GM12878 (cell line): ENCODE data around the gene SLC6A8. TPM values are rescaled to one million over a fixed set of nuclear protein-coding genes. Genes with fewer than 3 reads are reported as not detected.

ENCODE experiments used
- ATAC-seq: fragments of 200-7000 bp; cut with Tn5 transposase; 3 replicates; pipeline ENCODE4 v1.9.1; 2020; ENCODE audit warnings: mild to moderate bottlenecking, moderate library complexity
- BruUV-seq: library from RNA; stranded (reverse); fragments of 400-500 nt; replicated peaks from 2 replicates; lab custom pipeline; 2021; lab: Mats Ljungman, UMichigan
- CTCF ChIA-PET: fragments of 300-600 bp; sonication (Branson Sonifier 250); formaldehyde crosslinking; extraction: SDS; loops from one replicate; lab custom pipeline; 2021; ENCODE audit warnings: inconsistent platforms; lab: Yijun Ruan, JAX
- POLR2A ChIA-PET: fragments of 350-600 bp; formaldehyde crosslinking; extraction: SDS; loops from one replicate; lab custom pipeline; 2021; ENCODE audit warnings: inconsistent platforms; lab: Charles Lee
- RAD21 ChIA-PET: fragments of 300-600 bp; sonication (Branson Sonifier 250); formaldehyde crosslinking; loops from one replicate; lab custom pipeline; 2023; ENCODE audit warnings: antibody characterized with exemption; ENCODE audit not compliant: unreplicated experiment; lab: Charles Lee
- SMC1A ChIA-PET: fragments of 300-600 bp; sonication (Branson Sonifier 250); formaldehyde crosslinking; loops from one replicate; lab custom pipeline; 2023; ENCODE audit not compliant: unreplicated experiment, uncharacterized antibody; lab: Charles Lee
- DNase-seq: peaks from one replicate; pipeline ENCODE4 v3.0.0-alpha.2; 2011; ENCODE audit warnings: low read depth, low spot score
- FAIRE-seq: peaks from 3 replicates; lab custom pipeline; 2011; peaks lifted over from hg19 to GRCh38; lab: Jason Lieb, UNC
- H2AFZ ChIP-seq: 2 replicates; pipeline ENCODE4 v1.6.0; 2011; ENCODE audit warnings: low read depth, low read length, control low read depth; ENCODE audit not compliant: control insufficient read depth
- H3K27ac ChIP-seq: 2 replicates; pipeline ENCODE4 v1.5.1; 2011; ENCODE audit warnings: control low read depth; ENCODE audit not compliant: control insufficient read depth, insufficient read depth
- H3K27me3 ChIP-seq, 2 experiments: replicated peaks in 1 of 2; 2 replicates each; pipeline versions ENCODE4 v1.6.0 to v1.6.1; 2011; ENCODE audit warnings: low read length in 1 of 2; ENCODE audit not compliant: control insufficient read depth in 2 of 2, insufficient read depth in 2 of 2
- H3K36me3 ChIP-seq, 2 experiments: 2 replicates each; pipeline ENCODE4 v1.5.1; 2011; ENCODE audit warnings: low read length in 1 of 2; ENCODE audit not compliant: control insufficient read depth in 2 of 2, insufficient read depth in 2 of 2
- H3K4me1 ChIP-seq: 2 replicates; pipeline ENCODE4 v1.6.1; 2011; ENCODE audit warnings: mild to moderate bottlenecking, low read length, moderate library complexity, mixed read lengths; ENCODE audit not compliant: control insufficient read depth, insufficient read depth
- H3K4me2 ChIP-seq: 2 replicates; pipeline ENCODE4 v1.6.0; 2011; ENCODE audit warnings: control low read depth; ENCODE audit not compliant: control insufficient read depth, insufficient read depth
- H3K4me3 ChIP-seq: fragments of 200-600 bp; sonication (generic); 2 replicates; pipeline ENCODE4 v1.5.1; 2016
- H3K79me2 ChIP-seq: 2 replicates; pipeline ENCODE4 v1.6.0; 2011; ENCODE audit warnings: low read length; ENCODE audit not compliant: control insufficient read depth, insufficient read depth
- H3K9ac ChIP-seq: 2 replicates; pipeline ENCODE4 v1.8.0; 2011; ENCODE audit warnings: low read length, control low read depth, mixed read lengths; ENCODE audit not compliant: control insufficient read depth, insufficient read depth
- H3K9me3 ChIP-seq: replicated peaks from 3 replicates; pipeline ENCODE4 v1.5.1; 2011; ENCODE audit warnings: mild to moderate bottlenecking, low read length; ENCODE audit not compliant: control insufficient read depth, insufficient read depth
- H4K20me1 ChIP-seq: 2 replicates; pipeline ENCODE4 v1.6.0; 2011; ENCODE audit not compliant: control insufficient read depth, insufficient read depth
- E2F8 ChIP-seq: fragments of 450-650 bp; IDR thresholded peaks from 2 replicates; pipeline ENCODE4 v1.6.1; 2018; ENCODE audit warnings: mild to moderate bottlenecking, low read depth, moderate library complexity; ENCODE audit not compliant: partially characterized antibody
- NFXL1 ChIP-seq: fragments of 450-650 bp; IDR thresholded peaks from 2 replicates; pipeline ENCODE4 v1.6.1; 2017; ENCODE audit warnings: antibody characterized with exemption, mild to moderate bottlenecking, borderline replicate concordance
- RAD21 ChIP-seq: IDR thresholded peaks from 2 replicates; pipeline ENCODE4 v1.6.1; 2011; ENCODE audit warnings: mild to moderate bottlenecking, low read depth, low read length, moderate library complexity; ENCODE audit not compliant: insufficient read depth
- SMC3 ChIP-seq: IDR thresholded peaks from 2 replicates; pipeline ENCODE4 v1.6.1; 2011; ENCODE audit warnings: low read length, improper control_type of control experiment, borderline replicate concordance
- YY1 ChIP-seq: IDR thresholded peaks from 2 replicates; pipeline ENCODE4 v1.6.1; 2011; ENCODE audit warnings: low read depth, mild to moderate bottlenecking, low read length
- WGBS: methylation state at CpG from one replicate; pipeline ENCODE4 v1.1.6; 2016; ENCODE audit warnings: low lambda C conversion rate; ENCODE audit not compliant: insufficient replicate concordance, insufficient coverage; ENCODE audit errors: missing lambda C conversion rate; 5-methylcytosine and 5-hydroxymethylcytosine counted together
- in situ Hi-C: fragments of 300-500 bp; cut with MboI; formaldehyde crosslinking; loops from 9 replicates; pipeline ENCODE4 v1.14.3; 2018; ENCODE audit warnings: mixed read lengths
- intact Hi-C: fragments of 100-400 bp; cut with micrococcal nuclease; formaldehyde crosslinking; loops from one replicate; pipeline ENCODE4 v1.14.2; 2022; ENCODE audit not compliant: unreplicated experiment
- polyA plus RNA-seq, 11 experiments: library from polyadenylated mRNA; depleted of rRNA in 4 of 11; unstranded in 6 of 11; stranded (reverse) in 5 of 11; fragments of >200 nt; fragmentation: Nextera tagmentation in 4 of 11; fragmentation: Illumina TruSeq in 1 of 11; extraction: Ambion mirVana in 4 of 11; extraction: Trizol in 1 of 11; gene quantifications; 1 replicate in 1 of 11; 2 replicates in 10 of 11; pipeline versions ENCODE4 v1.2.1 to v1.2.3, GENCODE V29; 2011 to 2016; ENCODE audit warnings: inconsistent platforms in 2 of 11, missing spikeins in 2 of 11, low read depth in 1 of 11
- total RNA-seq, 4 experiments: library from RNA; depleted of rRNA in 3 of 4; stranded (reverse); fragments of >200 nt in 3 of 4; fragmentation: Illumina TruSeq in 1 of 4; extraction: Trizol in 1 of 4; gene quantifications; 2 replicates each; pipeline versions ENCODE4 v1.2.1 to v1.2.3, GENCODE V29; 2013 to 2021
- TF ChIP-seq, protein P1 (sequence below), 3 experiments: IDR thresholded peaks in 2 of 3; conservative IDR thresholded peaks in 1 of 3; 2 replicates each; pipeline ENCODE4 v1.5.1; 2011; ENCODE audit warnings: low read depth in 3 of 3, low read length in 3 of 3, mild to moderate bottlenecking in 3 of 3, control low read depth in 2 of 3, moderate library complexity in 2 of 3, inconsistent platforms in 1 of 3, mixed read lengths in 1 of 3; ENCODE audit not compliant: control insufficient read depth in 2 of 3, insufficient read depth in 1 of 3; ENCODE audit errors: extremely low read depth in 1 of 3

SLC6A8 gene
- total and polyA plus RNA-seq, 10 of the 15 experiments (the other 5 are each of a cell fraction or from before 2014, with no cell fraction given) = 0.01 to 0.72 (median 0.17) TPM; not detected in 6

- no peak for TF ChIP-seq E2F8
- peak; percentile 44 for TF ChIP-seq SMC3
- TF ChIP-seq NFXL1 = no peak
- TF ChIP-seq, protein P1, sequence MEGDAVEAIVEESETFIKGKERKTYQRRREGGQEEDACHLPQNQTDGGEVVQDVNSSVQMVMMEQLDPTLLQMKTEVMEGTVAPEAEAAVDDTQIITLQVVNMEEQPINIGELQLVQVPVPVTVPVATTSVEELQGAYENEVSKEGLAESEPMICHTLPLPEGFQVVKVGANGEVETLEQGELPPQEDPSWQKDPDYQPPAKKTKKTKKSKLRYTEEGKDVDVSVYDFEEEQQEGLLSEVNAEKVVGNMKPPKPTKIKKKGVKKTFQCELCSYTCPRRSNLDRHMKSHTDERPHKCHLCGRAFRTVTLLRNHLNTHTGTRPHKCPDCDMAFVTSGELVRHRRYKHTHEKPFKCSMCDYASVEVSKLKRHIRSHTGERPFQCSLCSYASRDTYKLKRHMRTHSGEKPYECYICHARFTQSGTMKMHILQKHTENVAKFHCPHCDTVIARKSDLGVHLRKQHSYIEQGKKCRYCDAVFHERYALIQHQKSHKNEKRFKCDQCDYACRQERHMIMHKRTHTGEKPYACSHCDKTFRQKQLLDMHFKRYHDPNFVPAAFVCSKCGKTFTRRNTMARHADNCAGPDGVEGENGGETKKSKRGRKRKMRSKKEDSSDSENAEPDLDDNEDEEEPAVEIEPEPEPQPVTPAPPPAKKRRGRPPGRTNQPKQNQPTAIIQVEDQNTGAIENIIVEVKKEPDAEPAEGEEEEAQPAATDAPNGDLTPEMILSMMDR (IDR thresholded peaks at IDR 0.05 in 2 of 3, conservative IDR thresholded peaks at IDR 0.05 in 1 of 3; ENCODE audit: control insufficient read depth in 2 of 3, extremely low read depth in 1 of 3, insufficient read depth in 1 of 3, low read depth in 3 of 3, low read length in 3 of 3) = peak; percentile 46 to 64 (median 61)
- TF ChIP-seq YY1 = 0 out of 2 replicates have a peak, but pooled peaks have one; percentile 14
- TF ChIP-seq RAD21 = peak; percentile 83
- ATAC-seq (peak; percentile 93), DNase-seq (no peak), FAIRE-seq (no peak)
- no peak overlapping the region for H2AFZ ChIP-seq
- ChIA-PET RAD21 (interaction anchor here (1.7 to 2.2 kb wide), 3 partner anchors 95 to 708 kb away, joined by 5 to 6 read pairs (median 5); no protein-coding TSS in a partner anchor), POLR2A (no interaction called here), CTCF (interaction anchor here (0.7 to 2.0 kb wide), 7 partner anchors 13 to 109 kb away, joined by 3 to 6 read pairs (median 3); no protein-coding TSS in a partner anchor), SMC1A (interaction anchor here (0.9 kb wide), 1 partner anchor 109 kb away, joined by 3 read pairs; no protein-coding TSS in a partner anchor)
- no peak overlapping the region for H3K27ac ChIP-seq
- no peak overlapping the region for H3K9ac ChIP-seq
- H3K9me3 ChIP-seq = no peaks in the 10 kb centered on the region; the same call in 2 of the 3 replicates
- BruUV-seq = no TSS peak
- in situ Hi-C loops = no loop called here
- no peak overlapping the region for H3K4me2 ChIP-seq
- H3K4me3 ChIP-seq = no peak overlapping the region
- no peaks in the 10 kb centered on the region for H3K36me3 ChIP-seq
- H3K4me1 ChIP-seq = no peaks in the 10 kb centered on the region
- 58% methylated on average over 26 of the region's 26 CpGs for WGBS
- intact Hi-C loops = loop anchor here (2.0 kb wide), 1 partner anchor 95 kb away; no protein-coding TSS in a partner anchor
- no peaks in the 10 kb centered on the region for H3K79me2 ChIP-seq
- peaks cover 0 to 2% of the 10 kb centered on the region in 2 experiments; a peak in 2 of 4 replicates for H3K27me3 ChIP-seq
- H4K20me1 ChIP-seq = no peaks in the 10 kb centered on the region
Observed at GRCh38 chrX:153649178-153649914, 38.4 kb upstream of the SLC6A8 start.
